C4-2B (cell line): ENCODE data around the gene KLK3.

Experiments
- H3K27ac ChIP-seq: fragments of 450-650 bp; 2 replicates; pipeline ENCODE4 v1.5.1; 2017
- CTCF ChIP-seq: fragments of 450-650 bp; conservative IDR thresholded peaks from 2 replicates; pipeline ENCODE4 v1.5.1; 2017; ENCODE audit warnings: mild to moderate bottlenecking
- ZFX ChIP-seq: fragments of 450-650 bp; IDR thresholded peaks from 2 replicates; pipeline ENCODE4 v1.6.1; 2017

KLK3 gene

GRCh38 chr19:50908336-50908735, 53.6 kb downstream of the KLK3 start:
- TF ChIP-seq CTCF, result no peak
- peak; percentile 50; the same call in 1 of the 2 replicates for TF ChIP-seq ZFX
- peak overlapping the region; percentile 90 for H3K27ac ChIP-seq

- TF ChIP-seq ZFX (no peak), CTCF (no peak)
- peak overlapping the region; percentile 90 for H3K27ac ChIP-seq
Measured at GRCh38 chr19:50909240-50910070, 54.7 kb downstream of the KLK3 start.
